SU-DHL-6 (cell line): ENCODE results near the gene RPL18.

ENCODE experiments used
- H2AFZ ChIP-seq: fragments of 200-600 bp; sonication (generic); 2 replicates; pipeline ENCODE4 v1.6.1; 2014; ENCODE audit warnings: low read depth, mild to moderate bottlenecking, moderate library complexity, mixed read lengths, antibody characterized with exemption, low read length; ENCODE audit not compliant: severe bottlenecking
- H3F3A ChIP-seq: fragments of 200-600 bp; shearing (Covaris generic); 2 replicates; pipeline ENCODE4 v1.6.0; 2016; ENCODE audit warnings: antibody characterized with exemption, mild to moderate bottlenecking; ENCODE audit not compliant: insufficient read depth
- H3K27ac ChIP-seq: fragments of 200-600 bp; sonication (generic); 2 replicates; pipeline ENCODE4 v1.5.1; 2016; ENCODE audit warnings: low read depth, mild to moderate bottlenecking, low read length, moderate library complexity, mixed read lengths
- H3K27me3 ChIP-seq: fragments of 200-600 bp; sonication (generic), shearing (Covaris generic); 2 replicates; pipeline ENCODE4 v1.6.0; 2014; ENCODE audit warnings: mild to moderate bottlenecking, low read length
- H3K36me3 ChIP-seq: fragments of 200-600 bp; sonication (generic); 2 replicates; pipeline ENCODE4 v1.6.1; 2014; ENCODE audit warnings: mild to moderate bottlenecking, low read length, mixed read lengths
- H3K4me2 ChIP-seq: fragments of 300-600, 200-600 bp; shearing (Covaris generic), sonication (generic); 2 replicates; pipeline ENCODE4 v1.6.0; 2014; ENCODE audit warnings: low read length, low read depth, mild to moderate bottlenecking; ENCODE audit not compliant: poor library complexity, severe bottlenecking
- H3K4me3 ChIP-seq: fragments of 200-600 bp; sonication (generic); 2 replicates; pipeline ENCODE4 v1.5.1; 2014; ENCODE audit warnings: antibody characterized with exemption, low read length, mild to moderate bottlenecking, mixed read lengths; ENCODE audit not compliant: insufficient read depth, poor library complexity, severe bottlenecking
- H3K79me2 ChIP-seq: fragments of 200-600 bp; sonication (generic); 2 replicates; pipeline ENCODE4 v1.6.1; 2014; ENCODE audit warnings: mild to moderate bottlenecking, low read length, moderate library complexity; ENCODE audit not compliant: insufficient read depth
- H3K9ac ChIP-seq: fragments of 200-600 bp; sonication (generic); 2 replicates; pipeline ENCODE4 v1.7.0; 2014; ENCODE audit warnings: mild to moderate bottlenecking, low read length
- H3K9me2 ChIP-seq: fragments of 200-600 bp; sonication (generic); replicated peaks from 2 replicates; pipeline ENCODE4 v1.6.1; 2014; ENCODE audit warnings: low read length; ENCODE audit not compliant: insufficient read depth
- H3K9me3 ChIP-seq: fragments of 200-600 bp; sonication (generic); 2 replicates; pipeline ENCODE4 v1.6.1; 2014; ENCODE audit warnings: low read length, mixed read lengths; ENCODE audit not compliant: insufficient read depth
- H4K20me1 ChIP-seq: fragments of 200-600 bp; sonication (generic); 2 replicates; pipeline ENCODE4 v1.6.1; 2014; ENCODE audit warnings: low read depth, mild to moderate bottlenecking, antibody characterized with exemption, low read length, moderate library complexity, mixed read lengths
- CTCF ChIP-seq: fragments of 200-600 bp; sonication (generic); IDR thresholded peaks from one replicate; pipeline ENCODE4 v1.5.1; 2017; ENCODE audit warnings: antibody characterized with exemption, mild to moderate bottlenecking, low read length, moderate library complexity; ENCODE audit not compliant: insufficient read depth, poor library complexity, severe bottlenecking
- EZH2phosphoT487 ChIP-seq: fragments of 200-600 bp; sonication (generic), shearing (Covaris generic); conservative IDR thresholded peaks from 2 replicates; pipeline ENCODE4 v1.6.1; 2018; ENCODE audit warnings: mild to moderate bottlenecking, antibody characterized with exemption, low read length, moderate library complexity, mixed read lengths

RPL18 gene

GRCh38 chr19:48625891-48626327, 6.9 kb upstream of the RPL18 start:
- H3K4me3 ChIP-seq = no peak overlapping the region
- H3K9me3 ChIP-seq = no peaks in the 10 kb centered on the region
- no peak overlapping the region for H3K4me2 ChIP-seq
- no peak overlapping the region for H3K27ac ChIP-seq
- no peak overlapping the region for H3K9ac ChIP-seq
- no peaks in the 10 kb centered on the region for H4K20me1 ChIP-seq
- H3K27me3 ChIP-seq = no peaks in the 10 kb centered on the region
- no peak overlapping the region for H2AFZ ChIP-seq
- no peaks in the 10 kb centered on the region for H3K9me2 ChIP-seq
- 0 out of 2 replicates have a peak, but pooled peaks cover 5% of the 10 kb centered on the region for H3F3A ChIP-seq
- TF ChIP-seq EZH2phosphoT487 = no peak
- no peak for TF ChIP-seq CTCF
- H3K36me3 ChIP-seq = no peaks in the 10 kb centered on the region
- peaks cover 6% of the 10 kb centered on the region; the same call in 1 of the 2 replicates for H3K79me2 ChIP-seq

- Histone ChIP-seq H3K4me3 (peak overlapping the region; percentile 53), H2AFZ (no peak overlapping the region), H3K27ac (peak overlapping the region; percentile 51; the same call in 1 of the 2 replicates), H4K20me1 (no peaks in the 10 kb centered on the region), H3F3A (0 out of 2 replicates have a peak, but pooled peaks cover 5% of the 10 kb centered on the region), H3K4me2 (peak overlapping the region; percentile 65), H3K9me3 (no peaks in the 10 kb centered on the region), H3K79me2 (peaks cover 9% of the 10 kb centered on the region; the same call in 1 of the 2 replicates), H3K27me3 (no peaks in the 10 kb centered on the region), H3K36me3 (no peaks in the 10 kb centered on the region), H3K9me2 (no peaks in the 10 kb centered on the region), H3K9ac (peak overlapping the region; percentile 57)
- no peak for TF ChIP-seq CTCF
Measured at GRCh38 chr19:48624791-48625723, 6.1 kb upstream of the RPL18 start.

- no peak for TF ChIP-seq EZH2phosphoT487
- no peak for TF ChIP-seq CTCF
- Histone ChIP-seq H3K4me3 (peak overlapping the region; percentile 56), H3K27ac (peak overlapping the region; percentile 58), H4K20me1 (no peaks in the 10 kb centered on the region), H3K79me2 (peaks cover 15% of the 10 kb centered on the region; the same call in 1 of the 2 replicates), H3K9me3 (no peaks in the 10 kb centered on the region), H3K4me2 (peak overlapping the region; percentile 89), H2AFZ (peak overlapping the region; percentile 49), H3K36me3 (no peaks in the 10 kb centered on the region), H3F3A (0 out of 2 replicates have a peak, but pooled peaks cover 5% of the 10 kb centered on the region), H3K9ac (peak overlapping the region; percentile 60), H3K27me3 (no peaks in the 10 kb centered on the region), H3K9me2 (no peaks in the 10 kb centered on the region)
Measured at GRCh38 chr19:48624067-48624594, 5.2 kb upstream of the RPL18 start.
